Mesothelial cell of epicardium (in vitro differentiated cells): ENCODE results near the gene B3GNT3. TPM values are rescaled to one million over a fixed set of nuclear protein-coding genes. Genes with fewer than 3 reads are reported as not detected.

Source experiments
- DNase-seq, 2 experiments: peaks; one replicate each; pipeline ENCODE4 v3.0.0; 2021; ENCODE audit warnings: low spot score in 2 of 2; ENCODE audit not compliant: unreplicated experiment in 2 of 2
- H3K27ac Mint-ChIP-seq: 2 replicates; pipeline ENCODE4 v1.8.0; 2021; ENCODE audit warnings: mixed read lengths
- H3K27me3 Mint-ChIP-seq: 2 replicates; pipeline ENCODE4 v1.8.0; 2021; ENCODE audit warnings: low read depth, mixed read lengths
- H3K36me3 Mint-ChIP-seq: 2 replicates; pipeline ENCODE4 v1.8.0; 2021; ENCODE audit warnings: mixed read lengths
- H3K4me1 Mint-ChIP-seq: 2 replicates; pipeline ENCODE4 v1.8.0; 2021; ENCODE audit warnings: mixed read lengths
- H3K4me3 Mint-ChIP-seq: 2 replicates; pipeline ENCODE4 v1.8.0; 2021; ENCODE audit warnings: mild to moderate bottlenecking, moderate library complexity, mixed read lengths
- H3K9me3 Mint-ChIP-seq: 2 replicates; pipeline ENCODE4 v1.8.0; 2021; ENCODE audit warnings: mixed read lengths
- total RNA-seq: library from RNA; stranded (reverse); gene quantifications from 3 replicates; pipeline ENCODE4 v1.2.1, GENCODE V29; 2021
- TF ChIP-seq, protein P1 (sequence below): fragments of 200-600 bp; sonication (generic); IDR thresholded peaks from one replicate; pipeline ENCODE4 v1.5.0; 2021; ENCODE audit warnings: antibody characterized with exemption; ENCODE audit not compliant: unreplicated experiment

The B3GNT3 gene
- total RNA-seq, 1 donor from 2014 or later = not detected

- Mint-ChIP-seq H3K36me3 (no peaks in the 10 kb centered on the region), H3K27me3 (peaks cover 9% of the 10 kb centered on the region), H3K9me3 (no peaks in the 10 kb centered on the region), H3K27ac (no peak overlapping the region), H3K4me1 (peaks cover 7% of the 10 kb centered on the region), H3K4me3 (no peak overlapping the region)
- no peak for DNase-seq
- TF ChIP-seq, protein P1, sequence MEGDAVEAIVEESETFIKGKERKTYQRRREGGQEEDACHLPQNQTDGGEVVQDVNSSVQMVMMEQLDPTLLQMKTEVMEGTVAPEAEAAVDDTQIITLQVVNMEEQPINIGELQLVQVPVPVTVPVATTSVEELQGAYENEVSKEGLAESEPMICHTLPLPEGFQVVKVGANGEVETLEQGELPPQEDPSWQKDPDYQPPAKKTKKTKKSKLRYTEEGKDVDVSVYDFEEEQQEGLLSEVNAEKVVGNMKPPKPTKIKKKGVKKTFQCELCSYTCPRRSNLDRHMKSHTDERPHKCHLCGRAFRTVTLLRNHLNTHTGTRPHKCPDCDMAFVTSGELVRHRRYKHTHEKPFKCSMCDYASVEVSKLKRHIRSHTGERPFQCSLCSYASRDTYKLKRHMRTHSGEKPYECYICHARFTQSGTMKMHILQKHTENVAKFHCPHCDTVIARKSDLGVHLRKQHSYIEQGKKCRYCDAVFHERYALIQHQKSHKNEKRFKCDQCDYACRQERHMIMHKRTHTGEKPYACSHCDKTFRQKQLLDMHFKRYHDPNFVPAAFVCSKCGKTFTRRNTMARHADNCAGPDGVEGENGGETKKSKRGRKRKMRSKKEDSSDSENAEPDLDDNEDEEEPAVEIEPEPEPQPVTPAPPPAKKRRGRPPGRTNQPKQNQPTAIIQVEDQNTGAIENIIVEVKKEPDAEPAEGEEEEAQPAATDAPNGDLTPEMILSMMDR = no peak
Observed at GRCh38 chr19:17787274-17787913, 7.5 kb upstream of the B3GNT3 start.

GRCh38 chr19:17788632-17789031 lies 6.3 kb upstream of the B3GNT3 start:
- no peaks in the 10 kb centered on the region for H3K36me3 Mint-ChIP-seq
- H3K9me3 Mint-ChIP-seq = no peaks in the 10 kb centered on the region
- H3K27me3 Mint-ChIP-seq = peaks cover 17% of the 10 kb centered on the region
- H3K27ac Mint-ChIP-seq = no peak overlapping the region
- no peak for DNase-seq
- peaks cover 7% of the 10 kb centered on the region for H3K4me1 Mint-ChIP-seq
- H3K4me3 Mint-ChIP-seq = no peak overlapping the region
- TF ChIP-seq, protein P1 = no peak

- TF ChIP-seq, protein P1 = no peak
- no peak for DNase-seq
Observed at GRCh38 chr19:17790059-17790780, 4.7 kb upstream of the B3GNT3 start.

DNA sequence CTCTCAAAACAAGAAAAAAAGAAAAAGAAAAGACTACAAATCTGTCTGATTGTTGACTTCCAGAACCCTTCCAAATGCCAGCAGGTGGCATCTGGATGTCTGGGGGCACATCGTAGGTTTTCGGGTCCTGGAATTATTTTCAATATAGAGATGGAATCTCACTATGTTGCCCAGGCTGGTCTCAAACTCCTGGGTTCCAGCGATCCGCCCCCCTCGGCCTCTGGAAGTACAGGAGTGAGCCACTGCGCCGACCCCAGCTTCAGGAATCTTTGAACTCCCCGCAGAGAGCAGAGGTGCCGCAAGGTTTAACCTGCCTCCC lies 567 bp upstream of the B3GNT3 start:
- peaks cover 6% of the 10 kb centered on the region for H3K4me1 Mint-ChIP-seq
- TF ChIP-seq, protein P1 = no peak
- H3K4me3 Mint-ChIP-seq = no peak overlapping the region
- DNase-seq = no peak
- H3K27ac Mint-ChIP-seq = no peak overlapping the region
- no peaks in the 10 kb centered on the region for H3K9me3 Mint-ChIP-seq
- H3K27me3 Mint-ChIP-seq = peaks cover 70% of the 10 kb centered on the region
- no peaks in the 10 kb centered on the region for H3K36me3 Mint-ChIP-seq

More at GRCh38 chr19:17790059-17790780, 4.7 kb upstream of the B3GNT3 start:
- no peak overlapping the region for H3K4me3 Mint-ChIP-seq
- H3K27me3 Mint-ChIP-seq = peaks cover 32% of the 10 kb centered on the region
- no peaks in the 10 kb centered on the region for H3K9me3 Mint-ChIP-seq
- H3K36me3 Mint-ChIP-seq = no peaks in the 10 kb centered on the region
- peaks cover 6% of the 10 kb centered on the region for H3K4me1 Mint-ChIP-seq
- no peak overlapping the region for H3K27ac Mint-ChIP-seq

GRCh38 chr19:17795495-17795856 lies 538 bp downstream of the B3GNT3 start:
- H3K27ac Mint-ChIP-seq = no peak overlapping the region
- H3K4me3 Mint-ChIP-seq = no peak overlapping the region
- H3K27me3 Mint-ChIP-seq = peaks cover 69% of the 10 kb centered on the region
- peaks cover 6% of the 10 kb centered on the region for H3K4me1 Mint-ChIP-seq
- TF ChIP-seq, protein P1 = no peak
- DNase-seq = no peak
- no peaks in the 10 kb centered on the region for H3K36me3 Mint-ChIP-seq
- no peaks in the 10 kb centered on the region for H3K9me3 Mint-ChIP-seq
